OCI-LY3 (cell line): ENCODE measurements around the gene FOXK2.

Experiments used
- H2AFZ ChIP-seq: fragments of 200-600, 300-600 bp; shearing (Covaris generic); 2 replicates; pipeline ENCODE4 v1.6.0; 2014; ENCODE audit warnings: antibody characterized with exemption, low read depth, low read length
- H3K27ac ChIP-seq: fragments of 200-600, 300-600 bp; sonication (generic); 2 replicates; pipeline ENCODE4 v1.5.1; 2014; ENCODE audit warnings: mild to moderate bottlenecking, low read length, moderate library complexity, mixed read lengths
- H3K27me3 ChIP-seq: fragments of 200-600, 300-600 bp; sonication (generic); 2 replicates; pipeline ENCODE4 v1.6.1; 2014; ENCODE audit warnings: low read depth, low read length, mixed read lengths
- H3K36me3 ChIP-seq: fragments of 200-600, 300-600 bp; sonication (generic); replicated peaks from 2 replicates; pipeline ENCODE3; 2014; ENCODE audit warnings: low read depth, low read length, mixed read lengths
- H3K4me1 ChIP-seq: fragments of 300-600, 200-600 bp; sonication (generic); 2 replicates; pipeline ENCODE4 v1.6.1; 2014; ENCODE audit warnings: low read length, mixed read lengths
- H3K4me2 ChIP-seq: fragments of 200-600, 300-600 bp; sonication (generic); 2 replicates; pipeline ENCODE4 v1.6.1; 2014; ENCODE audit warnings: low read length, mixed read lengths
- H3K4me3 ChIP-seq: fragments of 300-600, 200-600 bp; sonication (generic); 2 replicates; pipeline ENCODE4 v1.5.1; 2014; ENCODE audit warnings: antibody characterized with exemption, mild to moderate bottlenecking, low read length, moderate library complexity
- H3K79me2 ChIP-seq: fragments of 300-600, 200-600 bp; shearing (Covaris generic); 2 replicates; pipeline ENCODE4 v1.6.1; 2014; ENCODE audit warnings: mild to moderate bottlenecking, low read length, mixed read lengths
- H3K9ac ChIP-seq: fragments of 300-600, 200-600 bp; shearing (Covaris generic); 2 replicates; pipeline ENCODE4 v1.6.0; 2014; ENCODE audit warnings: mild to moderate bottlenecking, low read length, moderate library complexity
- H3K9me3 ChIP-seq: fragments of 200-600, 300-600 bp; shearing (Covaris generic); 2 replicates; pipeline ENCODE4 v1.6.1; 2014; ENCODE audit warnings: low read length, mixed read lengths; ENCODE audit not compliant: insufficient read depth
- H4K20me1 ChIP-seq: fragments of 200-600, 300-600 bp; sonication (generic); 2 replicates; pipeline ENCODE4 v1.6.1; 2016; ENCODE audit warnings: low read length, mixed read lengths; ENCODE audit not compliant: insufficient read depth
- CTCF ChIP-seq: fragments of 200-600, 300-600 bp; sonication (generic); IDR thresholded peaks from 2 replicates; pipeline ENCODE4 v1.5.1; 2014; ENCODE audit warnings: antibody characterized with exemption, low read length, low read depth
- EZH2phosphoT487 ChIP-seq: fragments of 200-600 bp; shearing (Covaris generic); IDR thresholded peaks from 2 replicates; pipeline ENCODE4 v1.6.1; 2018; ENCODE audit warnings: antibody characterized with exemption, mixed run types, low read depth

The FOXK2 gene

GRCh38 chr17:82653651-82654528 is 134.4 kb downstream of the FOXK2 start:
- H3K4me1 ChIP-seq: peaks cover 3% of the 10 kb centered on the region; the same call in 1 of the 2 replicates
- no peaks in the 10 kb centered on the region for H4K20me1 ChIP-seq
- H3K4me3 ChIP-seq: no peak overlapping the region
- no peak overlapping the region for H3K9ac ChIP-seq
- no peak overlapping the region for H3K27ac ChIP-seq
- H3K27me3 ChIP-seq: no peaks in the 10 kb centered on the region
- no peaks in the 10 kb centered on the region for H3K79me2 ChIP-seq
- no peak overlapping the region for H2AFZ ChIP-seq
- H3K9me3 ChIP-seq: no peaks in the 10 kb centered on the region
- TF ChIP-seq EZH2phosphoT487 (no peak), CTCF (no peak)
- no peaks in the 10 kb centered on the region for H3K36me3 ChIP-seq
- H3K4me2 ChIP-seq: no peak overlapping the region
